ENCODE results near the gene BNC2. TPM values are rescaled to one million over a fixed set of nuclear protein-coding genes. Genes with fewer than 3 reads are reported as not detected.

Gene BNC2
- total and polyA plus RNA-seq, 7 donors, result 0.23 to 205 (median 117) TPM

- H3K36me3 ChIP-seq, result no peaks in the 10 kb centered on the region
- no peak for DNase-seq
- H3K4me3 ChIP-seq, result no peak overlapping the region
- no peaks in the 10 kb centered on the region for H3K27me3 ChIP-seq
- H3K4me1 ChIP-seq, result no peaks in the 10 kb centered on the region
- intact Hi-C loops (cut with DNase I), result no loop called here
- no peaks in the 10 kb centered on the region for H3K9me3 ChIP-seq
- WGBS, 2 donors, result 61 to 71% methylated on average over 8 of the region's 8 CpGs
- no peak overlapping the region for H3K27ac ChIP-seq
- TF ChIP-seq POLR2AphosphoS5 (IDR thresholded peaks at IDR 0.05) (no peak), POLR2A (IDR thresholded peaks at IDR 0.05) (no peak), CTCF (IDR thresholded peaks at IDR 0.05) (no peak), EP300 (IDR thresholded peaks at IDR 0.05) (no peak)
These were observed 502.0 kb downstream of the BNC2 start for GRCh38 chr9:16368237-16369087.

- H3K27me3 ChIP-seq, result no peaks in the 10 kb centered on the region
- H3K27ac ChIP-seq, result no peak overlapping the region
- H3K36me3 ChIP-seq, result no peaks in the 10 kb centered on the region
- H3K4me3 ChIP-seq, result no peak overlapping the region
- intact Hi-C loops (cut with DNase I), result no loop called here
- TF ChIP-seq POLR2AphosphoS5 (IDR thresholded peaks at IDR 0.05) (no peak), CTCF (IDR thresholded peaks at IDR 0.05) (no peak), EP300 (IDR thresholded peaks at IDR 0.05) (no peak), POLR2A (IDR thresholded peaks at IDR 0.05) (no peak)
- H3K9me3 ChIP-seq, result no peaks in the 10 kb centered on the region
- WGBS, 2 donors, result 92 to 93% methylated on average over 9 of the region's 9 CpGs
- DNase-seq, result no peak
- H3K4me1 ChIP-seq, result no peaks in the 10 kb centered on the region
These were observed 502.8 kb downstream of the BNC2 start for GRCh38 chr9:16367605-16368231.

- Histone ChIP-seq H3K27ac (peak overlapping the region in 1 of 4 donors; percentile 14), H3K27me3 (no peaks in the 10 kb centered on the region), H3K4me1 (no peaks in the 10 kb centered on the region), H3K36me3 (no peaks in the 10 kb centered on the region), H3K9me3 (no peaks in the 10 kb centered on the region), H3K4me3 (no peak overlapping the region)
- intact Hi-C loops (cut with DNase I), result no loop called here
- DNase-seq, result no peak
- TF ChIP-seq CTCF (IDR thresholded peaks at IDR 0.05) (no peak), EP300 (IDR thresholded peaks at IDR 0.05) (no peak), POLR2A (IDR thresholded peaks at IDR 0.05) (no peak), POLR2AphosphoS5 (IDR thresholded peaks at IDR 0.05) (no peak)
- 85 to 93% methylated on average over 8 of the region's 8 CpGs for WGBS, 2 donors
These were observed 506.1 kb downstream of the BNC2 start for GRCh38 chr9:16364347-16364746.

GRCh38 chr9:16363916-16364315 lies 506.6 kb downstream of the BNC2 start:
- TF ChIP-seq EP300 (IDR thresholded peaks at IDR 0.05), result no peak
- no peak for TF ChIP-seq CTCF (IDR thresholded peaks at IDR 0.05)
- TF ChIP-seq POLR2AphosphoS5 (IDR thresholded peaks at IDR 0.05), result no peak
- TF ChIP-seq POLR2A (IDR thresholded peaks at IDR 0.05), result no peak
- Histone ChIP-seq H3K27ac (peak overlapping the region in 1 of 4 donors; percentile 20), H3K36me3 (no peaks in the 10 kb centered on the region), H3K27me3 (no peaks in the 10 kb centered on the region), H3K4me3 (no peak overlapping the region), H3K4me1 (no peaks in the 10 kb centered on the region), H3K9me3 (no peaks in the 10 kb centered on the region)
- 73 to 75% methylated on average over 5 of the region's 5 CpGs for WGBS, 2 donors
- DNase-seq, result no peak
- intact Hi-C loops (cut with DNase I), result no loop called here
